CD4-positive, alpha-beta T cell treated with Interleukin-1 beta for 1 hour (primary cell): ENCODE data around the gene RBFOX1.

Source experiments
- DNase-seq, 2 donors: peaks; one replicate each; pipeline ENCODE4 v3.0.0-alpha.2; 2020 to 2022

Gene RBFOX1

DNA sequence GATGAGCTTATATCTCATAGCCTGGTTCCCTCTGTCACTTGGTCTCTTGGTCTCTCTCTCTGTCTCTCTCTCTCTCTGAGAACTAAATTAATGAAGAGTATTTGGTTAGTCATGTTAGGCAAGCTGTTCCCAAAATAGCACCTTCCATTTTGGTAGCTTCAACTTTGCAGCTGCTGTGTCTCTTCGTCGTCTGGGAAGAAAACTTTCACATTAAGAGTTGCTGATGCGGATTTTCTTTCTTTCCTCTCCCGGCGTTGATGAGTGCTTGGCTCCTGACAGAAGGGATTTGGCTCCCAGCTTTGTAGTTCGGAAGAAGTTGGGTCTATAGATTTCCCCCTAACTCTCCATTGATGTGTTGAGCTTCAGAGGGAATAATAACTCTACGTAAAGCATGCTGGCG is at the start of gene RBFOX1:
Gene RBFOX1, plus strand, starts transcription at position 235 of the 400 bp plus-strand sequence.
- no peak for DNase-seq

GRCh38 chr16:7284780-7285179 is 47.9 kb upstream of the RBFOX1 start:
- DNase-seq = no peak

GRCh38 chr16:7285520-7285919 is 47.1 kb upstream of the RBFOX1 start:
- no peak for DNase-seq

DNA sequence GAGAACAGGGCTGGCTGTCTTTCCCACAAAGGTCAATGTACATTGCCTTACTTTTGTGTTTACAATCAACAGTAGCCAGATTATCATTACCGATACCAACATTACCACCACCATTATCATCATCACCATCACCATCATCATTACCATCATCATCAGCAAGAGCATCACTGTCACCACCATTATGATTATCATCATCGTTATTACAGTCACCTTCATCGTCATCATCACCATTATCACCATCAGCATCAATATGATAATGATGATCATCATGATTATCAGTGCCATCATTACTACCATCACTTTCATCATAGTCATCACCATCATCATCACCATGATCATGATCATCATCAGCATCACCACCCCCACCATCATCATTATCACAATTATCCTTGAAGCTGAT is 43.3 kb upstream of the RBFOX1 start:
- no peak for DNase-seq

DNA sequence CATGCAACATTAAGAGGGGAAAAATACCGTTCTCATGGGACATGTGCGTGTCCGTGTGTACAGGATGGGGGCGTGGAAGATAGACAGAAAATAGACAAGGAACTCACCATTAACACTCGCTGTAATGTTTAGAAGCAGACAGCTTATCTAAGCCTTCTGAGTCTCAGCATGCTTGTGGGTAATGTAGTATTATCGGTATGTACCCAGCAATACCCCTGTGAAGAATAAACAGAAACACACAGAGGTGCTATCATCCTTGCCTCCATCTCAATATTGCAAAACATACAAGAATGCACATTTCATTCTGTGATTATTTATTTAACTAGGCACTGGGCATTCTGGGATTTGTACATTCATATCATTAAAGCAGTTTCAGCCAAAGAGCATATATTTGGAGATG is 42.0 kb upstream of the RBFOX1 start:
- no peak for DNase-seq

GRCh38 chr16:7294020-7294419 is 38.6 kb upstream of the RBFOX1 start:
- no peak for DNase-seq

- DNase-seq = no peak
These were observed 29.5 kb upstream of the RBFOX1 start for GRCh38 chr16:7303052-7303610.

GRCh38 chr16:7303660-7304200 is 28.9 kb upstream of the RBFOX1 start:
- DNase-seq = no peak

GRCh38 chr16:7304279-7304678 is 28.4 kb upstream of the RBFOX1 start:
- DNase-seq = no peak

DNA sequence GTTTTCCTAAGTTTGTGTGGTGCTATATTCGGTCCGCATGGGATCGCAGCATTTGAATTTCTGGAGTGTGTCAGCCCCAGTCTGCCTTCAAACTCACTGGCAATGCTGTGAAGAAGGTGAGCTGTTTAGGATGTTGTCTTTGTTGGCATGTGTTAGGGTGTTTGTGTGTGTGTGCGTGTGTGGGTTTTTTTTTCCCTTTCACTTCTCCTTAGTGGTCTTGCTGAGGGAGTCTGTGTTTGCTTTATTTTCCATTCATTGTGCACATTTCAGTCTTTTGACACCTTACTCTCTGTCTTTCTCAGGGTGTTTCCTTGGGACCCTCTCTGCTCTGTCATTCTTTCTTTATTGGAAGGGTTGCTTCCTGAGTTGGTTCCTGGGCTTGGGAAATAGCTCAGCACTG is 27.7 kb upstream of the RBFOX1 start:
- no peak for DNase-seq

DNA sequence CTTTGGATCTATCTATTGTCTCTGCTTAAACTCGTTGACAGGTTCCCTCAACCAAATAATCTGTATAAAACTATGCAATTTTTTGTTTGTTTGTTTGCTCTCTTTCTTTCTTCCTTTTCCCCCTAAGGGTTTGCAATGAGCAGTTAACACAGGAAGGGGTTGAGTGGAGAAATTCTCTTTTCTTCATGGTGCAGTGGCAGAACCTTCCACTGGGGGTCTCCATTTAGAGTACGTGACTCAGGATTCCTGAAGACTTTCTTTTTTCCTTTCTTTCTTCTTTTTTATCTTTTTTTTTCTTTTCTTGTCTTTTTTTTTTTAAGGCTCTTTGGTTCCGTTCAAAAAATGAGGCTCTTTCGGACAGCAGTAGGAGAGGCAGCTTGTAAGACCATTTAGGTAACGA is 19.5 kb upstream of the RBFOX1 start:
- DNase-seq = no peak

GRCh38 chr16:7314163-7314562 is 18.5 kb upstream of the RBFOX1 start:
- no peak for DNase-seq

DNA sequence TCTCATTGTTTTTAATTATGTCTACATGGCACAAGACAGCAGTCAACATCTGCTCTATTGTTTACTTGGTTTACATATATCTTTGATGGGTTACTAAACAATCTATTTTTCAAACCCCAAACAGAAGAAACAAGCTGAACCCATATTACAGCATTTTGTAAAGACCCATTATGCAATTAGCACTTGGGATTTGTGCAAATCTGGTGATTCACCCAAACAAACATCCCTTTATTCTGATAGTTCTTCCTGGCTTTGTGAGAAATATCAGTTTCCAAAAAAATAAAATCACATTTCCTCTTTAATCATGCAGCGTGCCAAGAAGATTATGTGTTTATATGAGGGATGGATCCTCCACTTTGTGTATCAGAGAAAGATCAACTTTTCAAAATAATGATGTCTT is 16.8 kb upstream of the RBFOX1 start:
- no peak for DNase-seq

DNA sequence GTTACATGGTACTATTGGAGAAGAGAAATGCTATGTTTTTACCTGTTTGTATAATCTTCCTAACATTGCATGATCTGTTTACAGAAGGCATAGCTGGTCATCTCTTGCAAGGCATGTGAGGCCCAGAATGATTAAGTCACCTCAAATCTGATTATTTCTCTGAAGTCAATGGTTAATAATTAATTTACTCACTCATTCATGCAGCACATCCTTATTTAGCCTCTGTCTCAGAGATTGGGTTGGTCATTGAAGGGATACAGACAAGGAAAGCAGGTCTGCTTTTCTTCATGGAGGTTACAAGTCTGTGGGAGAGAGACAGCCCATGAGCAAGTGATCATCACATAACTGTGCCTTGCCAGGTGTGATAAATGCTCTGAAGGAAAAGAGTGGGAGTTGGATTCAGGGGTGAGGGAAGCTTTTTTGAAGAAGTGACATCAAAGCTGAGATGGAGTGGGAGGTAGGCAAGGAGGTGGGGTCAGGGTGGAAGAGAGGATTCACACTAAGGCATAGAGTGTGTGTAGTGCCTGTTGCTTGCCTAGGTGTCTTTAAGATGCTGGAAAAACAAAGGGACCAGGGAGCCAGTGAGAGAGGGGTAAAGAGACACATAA is 16.3 kb upstream of the RBFOX1 start:
- DNase-seq = no peak

- DNase-seq = no peak
These were observed 14.7 kb upstream of the RBFOX1 start for GRCh38 chr16:7317982-7318381.

DNA sequence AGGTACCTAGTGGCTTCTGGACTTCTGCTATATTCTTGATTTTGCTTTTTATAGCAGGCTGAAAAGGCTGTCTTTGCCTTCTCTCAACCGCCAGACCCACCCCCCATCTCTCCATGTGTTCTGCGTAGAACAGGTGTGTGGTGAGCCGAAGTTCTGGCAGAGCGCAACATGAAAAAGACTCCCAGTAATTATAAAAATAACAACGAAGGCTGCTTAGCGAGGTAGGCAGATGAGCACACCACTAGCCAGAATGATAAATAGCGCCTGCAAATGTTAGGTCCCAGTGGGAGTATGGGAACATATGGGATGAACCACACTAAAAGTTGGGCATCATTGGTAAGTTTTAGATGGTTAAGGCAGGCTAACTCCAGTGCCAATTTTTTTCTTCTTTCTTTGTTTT is 14.0 kb upstream of the RBFOX1 start:
- DNase-seq = no peak

- no peak for DNase-seq
These were observed 13.1 kb upstream of the RBFOX1 start for GRCh38 chr16:7319514-7319913.

- DNase-seq = no peak
These were observed 11.0 kb upstream of the RBFOX1 start for GRCh38 chr16:7321661-7322060.

GRCh38 chr16:7324321-7324720 is 8.3 kb upstream of the RBFOX1 start:
- DNase-seq = no peak

GRCh38 chr16:7325834-7326233 is 6.8 kb upstream of the RBFOX1 start:
- no peak for DNase-seq

- no peak for DNase-seq
These were observed 1.9 kb upstream of the RBFOX1 start for GRCh38 chr16:7330709-7331108.

DNA sequence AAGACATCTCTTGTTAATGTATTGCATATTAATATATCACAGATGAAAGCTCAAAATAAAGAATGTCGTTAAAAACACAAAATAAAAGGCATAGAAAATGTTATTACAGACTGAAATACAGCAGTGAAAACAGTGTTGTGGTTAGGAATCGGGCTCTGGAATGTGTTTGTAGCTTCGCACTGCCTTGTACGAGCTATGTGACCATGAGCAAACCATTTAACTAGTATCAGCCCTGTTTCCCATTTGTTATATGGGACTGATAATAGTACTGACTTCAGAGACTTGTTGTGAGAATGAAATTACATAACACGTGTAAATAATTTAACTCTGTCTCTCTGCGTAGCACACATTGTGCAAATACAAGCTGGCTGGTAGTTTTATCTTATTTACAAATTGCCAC is 648 bp upstream of the RBFOX1 start:
- no peak for DNase-seq

DNA sequence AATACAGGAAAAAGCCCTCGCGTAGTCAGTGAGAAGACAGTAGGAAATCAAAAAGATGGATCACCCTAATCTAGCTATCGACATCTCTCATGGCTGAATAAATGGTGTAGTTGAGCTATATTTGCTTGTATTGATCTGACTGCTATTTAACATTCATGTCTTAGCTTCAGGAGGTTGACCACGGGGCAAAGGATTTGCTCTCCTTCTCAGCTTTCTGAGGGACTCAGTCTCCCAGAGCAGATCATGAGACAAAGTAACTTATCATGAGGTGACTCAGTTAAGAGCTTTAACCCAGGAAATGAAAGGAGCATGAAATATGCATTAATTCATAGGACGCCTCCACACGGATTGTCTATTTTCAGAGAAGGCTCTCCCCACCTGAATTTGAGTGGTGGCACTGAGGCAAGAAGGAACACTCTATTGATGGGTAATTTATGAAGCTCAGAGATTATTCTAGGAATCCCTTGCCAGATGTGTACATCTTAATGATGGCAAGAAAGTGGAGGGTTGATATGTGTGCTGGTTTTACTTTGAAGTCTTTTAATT is 608 bp downstream of the RBFOX1 start:
- no peak for DNase-seq

- no peak for DNase-seq
These were observed 2.3 kb downstream of the RBFOX1 start for GRCh38 chr16:7334801-7335560.
